Naive thymus-derived CD4-positive, alpha-beta T cell (primary cell): Measurements from ENCODE around the gene MLANA. TPM values are rescaled to one million over a fixed set of nuclear protein-coding genes. Genes with fewer than 3 reads are reported as not detected.

Experiments used
- ATAC-seq: fragments of 150-1000 bp; cut with Tn5 transposase; 2 replicates; pipeline ENCODE4 v1.10.0; 2021; ENCODE audit warnings: mild to moderate bottlenecking, moderate library complexity
- CTCF ChIA-PET: fragments of 350-600 bp; sonication (Branson Sonifier 250); formaldehyde crosslinking; loops from one replicate; lab custom pipeline; 2021; ENCODE audit warnings: antibody characterized with exemption; lab: Charles Lee
- POLR2A ChIA-PET: fragments of 350-600 bp; sonication (Branson Sonifier 250); formaldehyde crosslinking; loops from one replicate; lab custom pipeline; 2021; ENCODE audit warnings: antibody characterized with exemption, inconsistent platforms; lab: Charles Lee
- DNase-seq, 9 donors: peaks; one replicate each; pipeline versions ENCODE4 v3.0.0 to v3.0.0-alpha.2; 2020 to 2022; ENCODE audit warnings: mixed read lengths in 1 of 9
- H3K27ac ChIP-seq: one replicate; pipeline ENCODE4 v1.7.0; 2013; ENCODE audit warnings: mild to moderate bottlenecking, low read depth, low read length, moderate library complexity
- H3K27me3 ChIP-seq, 2 donors: one replicate each; pipeline ENCODE4 v1.7.0; 2013; ENCODE audit warnings: low read length in 2 of 2, mild to moderate bottlenecking in 2 of 2, moderate library complexity in 2 of 2; ENCODE audit not compliant: control insufficient read depth in 2 of 2, insufficient read depth in 2 of 2
- H3K36me3 ChIP-seq, 3 experiments: 1 replicate in 2 of 3; 2 replicates in 1 of 3; pipeline ENCODE4 v1.7.0; 2013; ENCODE audit warnings: low read length in 3 of 3, mild to moderate bottlenecking in 3 of 3, moderate library complexity in 1 of 3; ENCODE audit not compliant: insufficient read depth in 3 of 3, control insufficient read depth in 2 of 3
- H3K4me1 ChIP-seq, 2 donors: one replicate each; pipeline ENCODE4 v1.7.0; 2013; ENCODE audit warnings: low read length in 2 of 2, mild to moderate bottlenecking in 2 of 2, moderate library complexity in 1 of 2; ENCODE audit not compliant: control insufficient read depth in 2 of 2, insufficient read depth in 2 of 2
- H3K4me3 ChIP-seq: 2 replicates; pipeline ENCODE4 v1.7.0; 2013; ENCODE audit warnings: mild to moderate bottlenecking, low read length
- H3K9me3 ChIP-seq, 3 experiments: 1 replicate in 2 of 3; 2 replicates in 1 of 3; pipeline ENCODE4 v1.7.0; 2013; ENCODE audit warnings: low read length in 3 of 3; ENCODE audit not compliant: control insufficient read depth in 2 of 3
- H3K27ac Mint-ChIP-seq, 9 donors: one replicate each; pipeline ENCODE4 v1.8.0; 2020 to 2022; ENCODE audit warnings: mixed read lengths in 9 of 9, mild to moderate bottlenecking in 8 of 9, moderate library complexity in 5 of 9, inconsistent platforms in 2 of 9
- H3K27me3 Mint-ChIP-seq, 5 donors: one replicate each; pipeline ENCODE4 v1.8.0; 2021 to 2022; ENCODE audit warnings: mixed read lengths in 5 of 5, mild to moderate bottlenecking in 1 of 5
- H3K36me3 Mint-ChIP-seq, 5 donors: one replicate each; pipeline ENCODE4 v1.8.0; 2020 to 2022; ENCODE audit warnings: mixed read lengths in 5 of 5, mild to moderate bottlenecking in 3 of 5, inconsistent platforms in 1 of 5
- H3K4me1 Mint-ChIP-seq, 7 donors: one replicate each; pipeline ENCODE4 v1.8.0; 2020 to 2022; ENCODE audit warnings: mixed read lengths in 7 of 7, mild to moderate bottlenecking in 3 of 7, inconsistent platforms in 1 of 7
- H3K4me3 Mint-ChIP-seq, 10 donors: one replicate each; pipeline ENCODE4 v1.8.0; 2020 to 2022; ENCODE audit warnings: mild to moderate bottlenecking in 10 of 10, mixed read lengths in 10 of 10, moderate library complexity in 6 of 10, inconsistent platforms in 2 of 10
- H3K9me3 Mint-ChIP-seq, 11 donors: one replicate each; pipeline ENCODE4 v1.8.0; 2020 to 2022; ENCODE audit warnings: mixed read lengths in 11 of 11, mild to moderate bottlenecking in 4 of 11, inconsistent platforms in 1 of 11, moderate library complexity in 1 of 11
- intact Hi-C, 2 donors: fragments of 100-400 bp; cut with micrococcal nuclease; formaldehyde crosslinking; loops; one replicate each; pipeline ENCODE4 v1.15.1; 2023
- polyA plus RNA-seq, 2 donors: library from polyadenylated mRNA; unstranded; fragments of 300-500 nt; fragmentation: Illumina TruSeq; gene quantifications; one replicate each; pipeline ENCODE4 v1.2.3, GENCODE V29; 2021
- total RNA-seq, 6 experiments: library from RNA in 5 of 6; stranded (reverse) in 5 of 6; gene quantifications; 1 replicate in 5 of 6; 2 replicates in 1 of 6; pipeline ENCODE4 v1.2.3 and lab custom pipeline; 2021 to 2026

The MLANA gene
- total and polyA plus RNA-seq, 7 experiments from 2014 or later: 0.38 to 0.97 TPM; not detected in 5

DNA sequence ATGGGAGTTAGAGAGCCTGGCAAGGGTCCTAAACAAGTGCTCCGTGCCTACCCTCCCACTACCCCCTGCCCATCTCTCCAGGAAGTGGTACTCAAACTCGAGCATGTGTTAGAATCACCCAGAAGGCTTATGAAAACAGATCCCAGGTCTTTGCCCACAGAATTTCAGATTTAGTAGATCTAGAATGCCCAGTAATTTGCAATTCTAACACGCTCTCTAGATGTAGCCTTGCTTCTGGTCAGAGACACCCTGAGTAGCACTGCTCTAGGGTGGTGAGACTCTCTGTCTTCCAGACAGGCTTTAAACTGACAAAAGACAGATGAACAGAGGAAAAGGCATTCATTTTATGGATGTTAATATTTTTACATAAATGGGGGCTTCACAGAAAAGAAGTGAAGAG is 37.1 kb upstream of the MLANA start:
- H3K36me3 ChIP-seq: no peaks in the 10 kb centered on the region
- intact Hi-C loops: no loop called here
- no peaks in the 10 kb centered on the region for H3K27me3 ChIP-seq
- Mint-ChIP-seq H3K27ac (peak overlapping the region in 4 of 9 donors; percentile 5 to 82 (median 54)), H3K9me3 (peaks cover 0 to 9% (median 0%) of the 10 kb centered on the region in 11 donors), H3K36me3 (peaks cover 14 to 57% (median 16%) of the 10 kb centered on the region in 5 donors), H3K27me3 (no peaks in the 10 kb centered on the region), H3K4me3 (peak overlapping the region in 1 of 10 donors; percentile 48), H3K4me1 (peaks cover 20 to 54% (median 33%) of the 10 kb centered on the region in 7 donors)
- ATAC-seq (no peak), DNase-seq (no peak)
- H3K27ac ChIP-seq: no peak overlapping the region
- ChIA-PET POLR2A (no interaction called here), CTCF (no interaction called here)
- H3K4me3 ChIP-seq: no peak overlapping the region
- no peaks in the 10 kb centered on the region for H3K9me3 ChIP-seq
- peaks cover 0 to 11% of the 10 kb centered on the region in 2 donors for H3K4me1 ChIP-seq

DNA sequence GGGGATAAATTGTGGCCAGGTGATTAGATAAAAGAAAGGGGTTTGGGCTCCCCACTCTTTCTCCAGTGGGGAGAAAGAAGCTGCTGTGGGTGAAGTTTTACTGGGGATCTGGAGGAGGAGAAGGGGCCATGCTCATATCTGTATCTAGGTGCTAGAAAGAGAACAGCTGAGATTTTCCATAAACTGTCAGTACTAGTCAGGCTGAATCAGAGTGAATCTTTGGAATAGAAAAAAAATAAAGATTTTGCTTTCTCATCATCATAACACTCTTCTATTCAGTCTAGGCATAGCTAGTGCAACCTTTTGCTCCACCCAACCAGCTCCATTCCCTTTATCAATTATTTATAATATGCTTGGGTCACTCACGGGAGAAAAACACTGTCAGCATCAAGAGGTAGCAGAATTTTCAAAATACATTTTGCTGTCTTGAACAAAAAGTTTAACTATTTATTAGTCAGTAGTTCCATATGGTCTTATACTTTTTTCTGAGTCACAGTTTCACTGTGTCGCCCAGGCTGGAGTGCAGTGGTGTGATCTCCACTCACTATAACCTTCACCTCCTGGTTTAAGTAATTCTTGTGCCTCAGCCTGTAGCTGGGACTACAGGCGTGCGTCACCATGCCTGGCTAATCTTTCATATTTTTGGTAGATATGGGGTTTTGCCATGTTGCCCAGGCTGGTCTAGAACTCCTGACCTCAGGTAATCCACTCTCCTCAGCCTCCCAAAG is 36.5 kb upstream of the MLANA start:
- H3K36me3 Mint-ChIP-seq: peaks cover 14 to 59% (median 16%) of the 10 kb centered on the region in 5 donors
- H3K27me3 ChIP-seq: no peaks in the 10 kb centered on the region
- ATAC-seq (no peak), DNase-seq (no peak)
- POLR2A ChIA-PET: no interaction called here
- H3K4me3 Mint-ChIP-seq: no peak overlapping the region
- H3K27ac ChIP-seq: no peak overlapping the region
- H3K9me3 ChIP-seq: no peaks in the 10 kb centered on the region
- intact Hi-C loops: no loop called here
- CTCF ChIA-PET: interaction anchor here (0.7 to 0.8 kb wide), 2 partner anchors 862 to 988 kb away, joined by 3 to 4 read pairs; no protein-coding TSS in a partner anchor
- peaks cover 0 to 11% of the 10 kb centered on the region in 2 donors for H3K4me1 ChIP-seq
- peaks cover 0 to 9% (median 0%) of the 10 kb centered on the region in 11 donors for H3K9me3 Mint-ChIP-seq
- peak overlapping the region in 3 of 9 donors; percentile 5 to 82 (median 30) for H3K27ac Mint-ChIP-seq
- no peak overlapping the region for H3K4me3 ChIP-seq
- no peaks in the 10 kb centered on the region for H3K36me3 ChIP-seq
- peaks cover 20 to 52% (median 31%) of the 10 kb centered on the region in 7 donors for H3K4me1 Mint-ChIP-seq
- no peaks in the 10 kb centered on the region for H3K27me3 Mint-ChIP-seq

DNA sequence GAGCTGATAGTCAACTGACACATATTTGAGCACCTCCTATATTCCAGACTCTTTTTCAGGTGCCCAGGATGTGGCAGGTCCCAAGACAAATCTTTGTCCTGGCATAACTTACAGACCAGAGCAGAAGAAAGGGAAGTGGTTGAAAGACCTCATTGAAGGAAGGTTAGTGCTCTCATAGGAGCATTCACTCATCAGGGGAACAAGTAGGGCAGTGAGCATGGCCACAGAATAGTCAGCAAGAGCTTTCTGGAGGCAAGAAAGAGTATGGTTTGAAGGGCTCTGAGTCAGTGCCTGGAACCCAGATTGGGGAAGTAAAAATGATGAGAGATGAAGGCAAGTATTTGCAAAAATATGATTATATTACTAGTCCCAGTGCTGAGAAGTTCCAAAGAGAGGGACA is 32.8 kb upstream of the MLANA start:
- H3K36me3 ChIP-seq: no peaks in the 10 kb centered on the region
- ChIA-PET POLR2A (no interaction called here), CTCF (interaction anchor here (1.1 to 1.6 kb wide), 2 partner anchors 25 to 29 kb away, joined by 3 to 6 read pairs; partner anchors contain the start of gene ERMP1)
- no peak overlapping the region for H3K27ac Mint-ChIP-seq
- H3K4me1 Mint-ChIP-seq: peaks cover 7 to 20% (median 9%) of the 10 kb centered on the region in 7 donors
- no peaks in the 10 kb centered on the region for H3K27me3 Mint-ChIP-seq
- no peak overlapping the region for H3K27ac ChIP-seq
- H3K4me3 ChIP-seq: no peak overlapping the region
- H3K4me1 ChIP-seq: no peaks in the 10 kb centered on the region
- H3K9me3 Mint-ChIP-seq: peaks cover 0 to 9% (median 0%) of the 10 kb centered on the region in 11 donors
- no peaks in the 10 kb centered on the region for H3K27me3 ChIP-seq
- H3K36me3 Mint-ChIP-seq: peaks cover 14 to 57% (median 20%) of the 10 kb centered on the region in 5 donors
- intact Hi-C loops: loop anchor here in 1 of 2 donors (2.0 kb wide), 1 partner anchor 15 kb away; no protein-coding TSS in a partner anchor
- no peak overlapping the region for H3K4me3 Mint-ChIP-seq
- H3K9me3 ChIP-seq: no peaks in the 10 kb centered on the region
- peak; percentile 38 for ATAC-seq
- no peak for DNase-seq

DNA sequence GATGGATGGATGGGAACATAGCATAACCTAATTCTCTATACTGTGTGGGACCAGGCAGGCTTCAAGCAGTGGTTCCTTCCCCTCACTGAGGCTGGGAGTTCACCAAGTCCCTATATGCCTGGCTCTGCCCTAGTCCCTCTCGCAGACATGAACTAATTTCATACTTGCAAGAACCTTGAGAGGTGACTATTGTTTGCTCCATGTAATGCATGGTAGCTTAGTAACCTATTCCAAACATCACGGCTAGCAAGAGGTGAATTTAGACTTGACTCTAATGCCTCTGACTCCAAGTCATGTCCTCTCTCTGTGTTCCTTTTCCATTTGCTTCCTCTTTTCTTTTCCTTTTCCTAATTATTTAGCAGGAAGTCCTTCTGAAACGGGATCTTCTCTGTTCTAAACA is 31.9 kb upstream of the MLANA start:
- intact Hi-C loops: no loop called here
- Mint-ChIP-seq H3K36me3 (peaks cover 11 to 49% (median 20%) of the 10 kb centered on the region in 5 donors), H3K9me3 (peaks cover 0 to 7% (median 0%) of the 10 kb centered on the region in 11 donors), H3K4me3 (no peak overlapping the region), H3K27ac (no peak overlapping the region), H3K4me1 (peaks cover 0 to 11% (median 3%) of the 10 kb centered on the region in 7 donors), H3K27me3 (no peaks in the 10 kb centered on the region)
- H3K4me3 ChIP-seq: no peak overlapping the region
- no peaks in the 10 kb centered on the region for H3K27me3 ChIP-seq
- H3K27ac ChIP-seq: no peak overlapping the region
- CTCF ChIA-PET: interaction anchor here (1.1 to 1.6 kb wide), 2 partner anchors 25 to 28 kb away, joined by 3 to 6 read pairs; partner anchors contain the start of gene ERMP1
- no peaks in the 10 kb centered on the region for H3K9me3 ChIP-seq
- no peak for DNase-seq
- ATAC-seq: no peak
- H3K4me1 ChIP-seq: no peaks in the 10 kb centered on the region
- H3K36me3 ChIP-seq: no peaks in the 10 kb centered on the region
- POLR2A ChIA-PET: no interaction called here

DNA sequence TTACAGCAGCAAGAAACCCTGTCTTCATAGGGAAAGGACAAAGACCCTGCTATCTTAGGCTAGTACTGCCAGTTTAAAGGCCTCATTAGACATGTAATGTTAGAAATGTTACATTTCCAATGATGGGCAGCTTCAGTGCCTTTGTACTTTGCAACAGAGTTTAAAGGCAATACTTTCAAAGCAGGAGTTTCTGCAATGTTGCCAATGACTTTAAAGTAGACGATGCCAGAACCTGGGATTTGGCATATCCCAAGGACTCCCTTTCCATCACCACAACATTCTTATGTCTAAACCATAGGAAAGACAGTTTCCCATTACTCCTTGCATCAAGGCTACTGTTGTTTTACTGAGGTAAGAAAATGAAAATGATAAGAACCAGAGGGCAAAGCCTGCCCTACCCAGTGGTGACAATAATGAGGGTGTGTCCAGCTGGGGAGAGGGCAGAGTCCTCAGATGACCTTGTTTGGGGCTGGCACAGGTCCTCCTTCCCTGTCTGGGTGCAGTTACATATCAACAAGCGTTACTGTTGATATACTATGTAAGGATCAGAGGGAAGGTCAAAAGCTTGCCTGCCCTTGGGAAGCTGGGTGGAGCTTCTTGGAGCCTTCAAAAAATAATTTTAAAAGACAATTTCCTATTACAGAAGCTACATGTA is 27.5 kb upstream of the MLANA start:
- H3K27ac ChIP-seq: no peak overlapping the region
- H3K4me3 ChIP-seq: no peak overlapping the region
- POLR2A ChIA-PET: interaction anchor here (0.9 to 1.2 kb wide), 3 partner anchors 17 to 113 kb away, joined by 3 to 4 read pairs (median 3); no protein-coding TSS in a partner anchor
- H3K27ac Mint-ChIP-seq: no peak overlapping the region
- H3K36me3 Mint-ChIP-seq: peaks cover 0 to 32% (median 8%) of the 10 kb centered on the region in 5 donors
- ATAC-seq (no peak), DNase-seq (no peak)
- peaks cover 0 to 2% (median 0%) of the 10 kb centered on the region in 7 donors for H3K4me1 Mint-ChIP-seq
- H3K27me3 ChIP-seq: no peaks in the 10 kb centered on the region
- H3K9me3 ChIP-seq: no peaks in the 10 kb centered on the region
- intact Hi-C loops: no loop called here
- no peaks in the 10 kb centered on the region for H3K9me3 Mint-ChIP-seq
- CTCF ChIA-PET: no interaction called here
- H3K36me3 ChIP-seq: no peaks in the 10 kb centered on the region
- no peaks in the 10 kb centered on the region for H3K4me1 ChIP-seq
- no peak overlapping the region for H3K4me3 Mint-ChIP-seq
- no peaks in the 10 kb centered on the region for H3K27me3 Mint-ChIP-seq

DNA sequence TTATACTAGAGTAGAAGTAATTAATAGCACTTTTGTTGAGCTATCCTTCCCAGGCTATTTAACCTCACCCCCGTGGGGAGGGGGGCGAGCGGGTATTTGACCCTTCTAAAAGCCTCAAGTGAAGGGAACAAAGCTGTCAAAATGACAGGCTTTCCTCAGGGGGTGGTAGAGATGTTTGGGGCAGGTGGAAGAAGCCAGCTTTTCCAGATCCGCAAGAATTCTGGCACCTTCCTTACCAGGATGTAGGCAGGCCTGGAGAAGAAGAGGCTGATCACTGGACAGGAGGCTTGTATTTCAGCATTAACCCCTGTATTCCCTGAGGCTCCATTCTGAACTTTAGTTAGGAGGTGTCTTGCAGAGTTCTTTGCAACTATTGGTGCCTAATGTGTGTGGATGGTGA is 26.2 kb upstream of the MLANA start:
- Histone ChIP-seq H3K4me3 (no peak overlapping the region), H3K9me3 (no peaks in the 10 kb centered on the region), H3K27ac (no peak overlapping the region), H3K4me1 (no peaks in the 10 kb centered on the region), H3K36me3 (no peaks in the 10 kb centered on the region), H3K27me3 (no peaks in the 10 kb centered on the region)
- Mint-ChIP-seq H3K4me1 (peaks cover 0 to 3% (median 0%) of the 10 kb centered on the region in 7 donors), H3K27ac (no peak overlapping the region), H3K36me3 (peaks cover 0 to 27% (median 8%) of the 10 kb centered on the region in 5 donors), H3K27me3 (no peaks in the 10 kb centered on the region), H3K9me3 (no peaks in the 10 kb centered on the region), H3K4me3 (no peak overlapping the region)
- POLR2A ChIA-PET: interaction anchor here (0.5 kb wide), 2 partner anchors 13 to 247 kb away, joined by 3 read pairs; no protein-coding TSS in a partner anchor
- no peak for ATAC-seq
- no peak for DNase-seq
- intact Hi-C loops: no loop called here
- CTCF ChIA-PET: no interaction called here
